Epithelial cell of proximal tubule (primary cell): ENCODE measurements around the gene LILRA2. TPM values are rescaled to one million over a fixed set of nuclear protein-coding genes. Genes with fewer than 3 reads are reported as not detected.

Experiments used
- DNase-seq: peaks from one replicate; pipeline ENCODE4 v3.0.0-alpha.2; 2011; ENCODE audit warnings: low read depth
- H3K4me3 ChIP-seq: 2 replicates; pipeline ENCODE4 v1.5.1; 2011; ENCODE audit warnings: low read depth, mild to moderate bottlenecking, low read length
- CTCF ChIP-seq: conservative IDR thresholded peaks from 2 replicates; pipeline ENCODE4 v1.5.1; 2012; ENCODE audit warnings: low read depth, mild to moderate bottlenecking, low read length
- total RNA-seq: library from RNA; depleted of rRNA; stranded (reverse); fragments of >200 nt; gene quantifications from 2 replicates; pipeline ENCODE4 v1.2.3, GENCODE V29; 2015

LILRA2 gene
- total RNA-seq, 1 donor from 2014 or later, result not detected

GRCh38 chr19:54606230-54606629 is 32.6 kb downstream of the LILRA2 start:
- no peak overlapping the region for H3K4me3 ChIP-seq
- DNase-seq, result no peak
- no peak for TF ChIP-seq CTCF

- no peak overlapping the region for H3K4me3 ChIP-seq
- TF ChIP-seq CTCF, result no peak
- DNase-seq, result no peak
These were observed 33.5 kb downstream of the LILRA2 start for GRCh38 chr19:54606891-54607784.

GRCh38 chr19:54607785-54608150 is 34.2 kb downstream of the LILRA2 start:
- H3K4me3 ChIP-seq, result no peak overlapping the region
- TF ChIP-seq CTCF, result no peak
- DNase-seq, result no peak

- no peak for TF ChIP-seq CTCF
- no peak for DNase-seq
- H3K4me3 ChIP-seq, result no peak overlapping the region
These were observed 34.6 kb downstream of the LILRA2 start for GRCh38 chr19:54608205-54608604.

- DNase-seq, result no peak
- TF ChIP-seq CTCF, result no peak
- no peak overlapping the region for H3K4me3 ChIP-seq
These were observed 35.2 kb downstream of the LILRA2 start for GRCh38 chr19:54608792-54609191.

GRCh38 chr19:54609356-54609791 is 35.8 kb downstream of the LILRA2 start:
- no peak overlapping the region for H3K4me3 ChIP-seq
- DNase-seq, result no peak
- no peak for TF ChIP-seq CTCF

- no peak for DNase-seq
- no peak overlapping the region for H3K4me3 ChIP-seq
- no peak for TF ChIP-seq CTCF
These were observed 38.8 kb downstream of the LILRA2 start for GRCh38 chr19:54612428-54612827.
